A549 (cell line): Measurements from ENCODE around the gene PDHB. TPM values are rescaled to one million over a fixed set of nuclear protein-coding genes. Genes with fewer than 3 reads are reported as not detected.
A peak's percentile ranks its signal among the peaks of the same experiment; 100 is the strongest.

Source experiments
- ATAC-seq, 2 experiments: fragments of 200-7000 bp in 1 of 2; fragments of >200 bp in 1 of 2; cut with Nextera tagmentation in 1 of 2; cut with Tn5 transposase in 1 of 2; 3 replicates each; pipeline versions ENCODE4 v1.8.0 to v1.9.1; 2018 to 2020; ENCODE audit warnings: mild to moderate bottlenecking in 1 of 2, moderate library complexity in 1 of 2
- CTCF ChIA-PET: fragments of 300-600 bp; sonication (Branson Sonifier 250); formaldehyde crosslinking; extraction: SDS; loops from one replicate; lab custom pipeline; 2021; ENCODE audit warnings: antibody characterized with exemption, inconsistent platforms; lab: Yijun Ruan, JAX
- POLR2A ChIA-PET: fragments of 350-600 bp; formaldehyde crosslinking; extraction: SDS; loops from one replicate; lab custom pipeline; 2021; ENCODE audit warnings: antibody characterized with exemption, inconsistent platforms; lab: Yijun Ruan, JAX
- DNase-seq, 2 experiments: peaks; one replicate each; pipeline versions ENCODE4 v3.0.0 to v3.0.0-alpha.2; 2011 to 2016; ENCODE audit warnings: low read depth in 1 of 2, low spot score in 1 of 2
- FAIRE-seq: peaks from 2 replicates; lab custom pipeline; 2011; peaks lifted over from hg19 to GRCh38; lab: Jason Lieb, UNC
- H3K27ac ChIP-seq, 2 experiments: fragments of >200 bp; sonication (Bioruptor Twin); formaldehyde crosslinking; 3 replicates each; pipeline ENCODE4 v1.5.1; 2016 to 2017
- H3K4me1 ChIP-seq: fragments of >200 bp; sonication (Bioruptor Twin); formaldehyde crosslinking; 3 replicates; pipeline ENCODE4 v1.6.1; 2016
- H3K4me2 ChIP-seq: fragments of >200 bp; sonication (Bioruptor Twin); formaldehyde crosslinking; 3 replicates; pipeline ENCODE4 v1.6.1; 2016
- H3K4me3 ChIP-seq: fragments of >200 bp; sonication (Bioruptor Twin); formaldehyde crosslinking; 3 replicates; pipeline ENCODE4 v1.5.1; 2016
- H3K9me3 ChIP-seq: fragments of >200 bp; sonication (Bioruptor Twin); formaldehyde crosslinking; 3 replicates; pipeline ENCODE4 v1.6.1; 2016
- ATOH8 ChIP-seq: fragments of 250-450 bp; sonication (Bioruptor Pico); IDR thresholded peaks from 2 replicates; pipeline ENCODE4 v1.5.0; 2020; ENCODE audit warnings: low read depth, mild to moderate bottlenecking, moderate library complexity
- CBX2 ChIP-seq: fragments of 200-600 bp; sonication (generic); IDR thresholded peaks from 2 replicates; pipeline ENCODE4 v1.6.1; 2016; ENCODE audit warnings: low read depth, mild to moderate bottlenecking, borderline replicate concordance
- CBX8 ChIP-seq: fragments of 200-600 bp; sonication (generic); IDR thresholded peaks from 2 replicates; pipeline ENCODE4 v1.6.1; 2016
- CTCF ChIP-seq: fragments of >200 bp; sonication (Bioruptor Twin); formaldehyde crosslinking; IDR thresholded peaks from 3 replicates; pipeline ENCODE4 v1.5.1; 2016
- ELK1 ChIP-seq: fragments of 150-350 bp; IDR thresholded peaks from 2 replicates; pipeline ENCODE4 v1.6.1; 2014; ENCODE audit warnings: low read depth, mild to moderate bottlenecking, low read length
- FOSB ChIP-seq: fragments of 250-450 bp; sonication (Bioruptor Pico); IDR thresholded peaks from 2 replicates; pipeline ENCODE4 v1.5.0; 2020; ENCODE audit warnings: mild to moderate bottlenecking, moderate library complexity
- FOSL2 ChIP-seq, 2 experiments: fragments of 450-650 bp in 1 of 2; fragments of >200 bp in 1 of 2; sonication (Bioruptor Twin) in 1 of 2; formaldehyde crosslinking; IDR thresholded peaks; 2 replicates each; pipeline versions ENCODE4 v1.5.0 to v1.6.1; 2016 to 2020; ENCODE audit warnings: mild to moderate bottlenecking in 1 of 2, moderate library complexity in 1 of 2
- GATA3 ChIP-seq: IDR thresholded peaks from 2 replicates; pipeline ENCODE4 v1.6.1; 2012; ENCODE audit warnings: borderline replicate concordance
- HDAC2 ChIP-seq: fragments of 200-600 bp; sonication (generic); IDR thresholded peaks from 2 replicates; pipeline ENCODE4 v1.6.1; 2016
- HES2 ChIP-seq: fragments of >200 bp; sonication (Bioruptor Twin); formaldehyde crosslinking; IDR thresholded peaks from 2 replicates; pipeline ENCODE4 v1.6.1; 2016
- HOXA7 ChIP-seq: fragments of 250-450 bp; sonication (Bioruptor Pico); IDR thresholded peaks from 2 replicates; pipeline ENCODE4 v1.5.0; 2020; ENCODE audit warnings: mild to moderate bottlenecking, moderate library complexity
- JUNB ChIP-seq: fragments of >200 bp; sonication (Bioruptor Twin); formaldehyde crosslinking; IDR thresholded peaks from 2 replicates; pipeline ENCODE4 v1.6.1; 2016
- KDM5A ChIP-seq: fragments of 200-600 bp; sonication (generic); IDR thresholded peaks from 2 replicates; pipeline ENCODE4 v1.6.1; 2016; ENCODE audit warnings: antibody characterized with exemption, mild to moderate bottlenecking
- MAX ChIP-seq: IDR thresholded peaks from 2 replicates; pipeline ENCODE4 v1.6.1; 2012
- MAZ ChIP-seq: fragments of 150-350 bp; IDR thresholded peaks from 2 replicates; pipeline ENCODE4 v1.6.1; 2014; ENCODE audit warnings: antibody characterized with exemption, low read depth, low read length, borderline replicate concordance
- PHF8 ChIP-seq: fragments of 200-600 bp; sonication (generic); IDR thresholded peaks from 2 replicates; pipeline ENCODE4 v1.6.1; 2016; ENCODE audit warnings: low read depth, mild to moderate bottlenecking, antibody characterized with exemption, moderate library complexity, borderline replicate concordance
- RCOR1 ChIP-seq: fragments of 150-350 bp; IDR thresholded peaks from 2 replicates; pipeline ENCODE4 v1.6.1; 2014; ENCODE audit warnings: antibody characterized with exemption, low read length, low read depth
- REST ChIP-seq: fragments of 200-600 bp; sonication (generic); IDR thresholded peaks from 2 replicates; pipeline ENCODE4 v1.6.1; 2016; ENCODE audit warnings: antibody characterized with exemption, mild to moderate bottlenecking, moderate library complexity
- SMC3 ChIP-seq: fragments of >200 bp; sonication (Bioruptor Twin); formaldehyde crosslinking; IDR thresholded peaks from 3 replicates; pipeline ENCODE4 v1.6.1; 2018; ENCODE audit warnings: inconsistent platforms
- TP53 ChIP-seq: fragments of 250-450 bp; sonication (Bioruptor Pico); IDR thresholded peaks from 2 replicates; pipeline ENCODE4 v1.5.0; 2021; ENCODE audit warnings: mild to moderate bottlenecking, moderate library complexity
- USF2 ChIP-seq: fragments of 450-650 bp; IDR thresholded peaks from 2 replicates; pipeline ENCODE4 v1.6.1; 2014; ENCODE audit warnings: antibody characterized with exemption
- ZC3H11A ChIP-seq: fragments of 450-650 bp; IDR thresholded peaks from 2 replicates; pipeline ENCODE4 v1.6.1; 2014; ENCODE audit warnings: antibody characterized with exemption, mild to moderate bottlenecking
- ZSCAN20 ChIP-seq: fragments of 250-450 bp; sonication (Bioruptor Pico); IDR thresholded peaks from 2 replicates; pipeline ENCODE4 v1.8.0; 2022; ENCODE audit warnings: mild to moderate bottlenecking, moderate library complexity
- WGBS: methylation state at CpG from one replicate; pipeline ENCODE4 v1.1.6; 2017; ENCODE audit errors: missing lambda C conversion rate; 5-methylcytosine and 5-hydroxymethylcytosine counted together
- polyA plus RNA-seq, 4 experiments: library from polyadenylated mRNA; depleted of rRNA in 3 of 4; stranded (reverse); fragments of >200 nt; fragmentation: RNase III in 1 of 4; extraction: RNeasy Plus Mini Kit Qiagen cat#74134 plus additional on column Dnase treatment in 1 of 4; gene quantifications; 2 replicates in 3 of 4; 3 replicates in 1 of 4; pipeline ENCODE4 v1.2.3, GENCODE V29; 2011 to 2017

The PDHB gene
- polyA plus RNA-seq, 2 of the 4 experiments (the other 2 are of a cell fraction): 82.0 to 113 TPM

GRCh38 chr3:58432905-58433304 lies 727 bp downstream of the PDHB start:
- ATAC-seq: no peak
- CTCF ChIA-PET: interaction anchor here (0.9 to 1.4 kb wide), 2 partner anchors 9 to 59 kb away, joined by 3 read pairs; partner anchors contain the start of gene KCTD6

GRCh38 chr3:58429657-58430056 lies 4.0 kb downstream of the PDHB start:
- ChIA-PET POLR2A (no interaction called here), CTCF (interaction anchor here (0.9 to 1.8 kb wide), 7 partner anchors 14 to 122 kb away, joined by 3 to 6 read pairs (median 4); partner anchors contain the start of gene KCTD6)
- Histone ChIP-seq H3K9me3 (no peaks in the 10 kb centered on the region), H3K4me2 (no peak overlapping the region), H3K27ac (no peak overlapping the region), H3K4me3 (no peak overlapping the region), H3K4me1 (peaks cover 13% of the 10 kb centered on the region)
- DNase-seq (no peak), ATAC-seq (no peak), FAIRE-seq (no peak)
- 0% methylated on average over 1 of the region's 1 CpG for WGBS
- no peak for TF ChIP-seq ZC3H11A
- TF ChIP-seq CBX2: no peak
- no peak for TF ChIP-seq ELK1
- no peak for TF ChIP-seq ATOH8
- no peak for TF ChIP-seq HOXA7 (CRISPR knock-in tag)
- TF ChIP-seq HES2: no peak
- TF ChIP-seq PHF8: no peak

More at GRCh38 chr3:58432905-58433304, 727 bp downstream of the PDHB start:
- H3K27ac ChIP-seq: peak overlapping the region; percentile 95 to 97
- peak overlapping the region; percentile 84 for H3K4me2 ChIP-seq
- 79% methylated on average over 6 of the region's 6 CpGs for WGBS
- peaks cover 21% of the 10 kb centered on the region for H3K4me1 ChIP-seq
- FAIRE-seq: no peak
- POLR2A ChIA-PET: interaction anchor here (0.8 to 1.6 kb wide), 3 partner anchors 9 to 59 kb away, joined by 3 to 6 read pairs (median 4); partner anchors contain the start of gene KCTD6
- H3K9me3 ChIP-seq: no peaks in the 10 kb centered on the region
- H3K4me3 ChIP-seq: peak overlapping the region; percentile 74
- no peak for DNase-seq
- TF ChIP-seq MAX (no peak), REST (no peak)

GRCh38 chr3:58427661-58428361 lies 5.8 kb downstream of the PDHB start:
- POLR2A ChIA-PET: no interaction called here
- Histone ChIP-seq H3K9me3 (no peaks in the 10 kb centered on the region), H3K4me2 (no peak overlapping the region), H3K27ac (no peak overlapping the region), H3K4me1 (peaks cover 6% of the 10 kb centered on the region; the same call in 1 of the 3 replicates), H3K4me3 (no peak overlapping the region)
- CTCF ChIA-PET: interaction anchor here (0.9 to 1.8 kb wide), 2 partner anchors 13 to 64 kb away, joined by 3 to 6 read pairs; partner anchors contain the start of gene KCTD6
- DNase-seq: no peak
- no peak for FAIRE-seq
- ATAC-seq: no peak
- WGBS: 67% methylated on average over 7 of the region's 7 CpGs
- TF ChIP-seq HDAC2: no peak
- no peak for TF ChIP-seq CBX8
- no peak for TF ChIP-seq FOSL2 (IDR thresholded peaks at IDR 0.05)
- no peak for TF ChIP-seq FOSL2 (CRISPR knock-in tag; IDR thresholded peaks at IDR 0.05)
- TF ChIP-seq JUNB: no peak
- TF ChIP-seq GATA3: no peak
- TF ChIP-seq KDM5A: no peak
- TF ChIP-seq RCOR1: no peak
- no peak for TF ChIP-seq SMC3
- TF ChIP-seq MAZ: no peak
- TF ChIP-seq MAX: no peak
- TF ChIP-seq FOSB (CRISPR knock-in tag): no peak
- no peak for TF ChIP-seq CBX2
- no peak for TF ChIP-seq CTCF
- no peak for TF ChIP-seq ZSCAN20 (CRISPR knock-in tag)
- no peak for TF ChIP-seq USF2
- TF ChIP-seq TP53 (CRISPR knock-in tag): no peak
